Stimulated activated CD4-positive, alpha-beta T cell treated with anti-CD3 and anti-CD28 coated beads, Interleukin-12 subunit alpha, Interleukin-12 subunit beta, amount 100 ng/mL, for 48 hours (primary cell): ENCODE results near the gene GRAP.
A peak's percentile ranks its signal among the peaks of the same experiment; 100 is the strongest.

Experiments used
- DNase-seq, 3 donors: peaks; one replicate each; pipeline ENCODE4 v3.0.0-alpha.2; 2020; ENCODE audit warnings: low read depth in 2 of 3, low spot score in 1 of 3

The GRAP gene

GRCh38 chr17:19003543-19004420 is 43.0 kb downstream of the GRAP start:
- peak in 2 of 3 donors; percentile 15 to 44 for DNase-seq

GRCh38 chr17:19002805-19003542 is 43.8 kb downstream of the GRAP start:
- no peak for DNase-seq

DNA sequence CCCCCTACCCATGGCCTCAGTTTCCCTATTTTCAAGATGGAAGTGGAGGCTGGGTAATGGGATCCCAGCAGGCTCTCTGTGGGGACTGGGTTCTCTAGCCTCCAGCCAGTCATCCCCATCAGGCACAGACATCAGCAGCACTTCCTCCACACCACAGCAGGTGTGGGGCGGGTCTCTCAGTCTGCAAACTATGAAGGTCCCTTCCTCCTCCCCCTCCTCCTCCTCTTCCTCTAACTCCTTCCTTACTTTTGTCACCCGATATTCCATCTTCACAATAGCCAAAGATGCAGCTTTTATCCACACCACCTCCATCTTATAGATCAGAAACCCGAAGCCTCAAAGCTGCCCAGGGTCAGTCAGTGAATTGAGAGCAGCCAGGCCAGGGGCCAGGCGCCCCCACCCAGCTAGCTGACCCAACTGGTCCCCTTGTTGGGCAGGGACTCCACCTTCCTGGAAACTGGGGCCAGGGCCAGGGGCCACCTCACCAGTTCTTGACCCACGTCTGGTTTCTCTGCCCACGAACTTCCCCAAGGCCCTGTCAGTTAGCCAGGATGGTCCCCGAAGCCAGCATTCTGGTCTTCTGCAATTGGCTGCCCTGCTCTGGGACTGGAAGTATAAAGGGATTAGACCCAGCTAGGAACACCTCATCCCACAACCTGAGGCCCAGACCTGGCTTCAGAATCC is 44.7 kb downstream of the GRAP start:
- DNase-seq = no peak

- DNase-seq = no peak
These were observed 46.0 kb downstream of the GRAP start for GRCh38 chr17:19000531-19001325.

- no peak for DNase-seq
These were observed 46.8 kb downstream of the GRAP start for GRCh38 chr17:18999911-19000310.

DNA sequence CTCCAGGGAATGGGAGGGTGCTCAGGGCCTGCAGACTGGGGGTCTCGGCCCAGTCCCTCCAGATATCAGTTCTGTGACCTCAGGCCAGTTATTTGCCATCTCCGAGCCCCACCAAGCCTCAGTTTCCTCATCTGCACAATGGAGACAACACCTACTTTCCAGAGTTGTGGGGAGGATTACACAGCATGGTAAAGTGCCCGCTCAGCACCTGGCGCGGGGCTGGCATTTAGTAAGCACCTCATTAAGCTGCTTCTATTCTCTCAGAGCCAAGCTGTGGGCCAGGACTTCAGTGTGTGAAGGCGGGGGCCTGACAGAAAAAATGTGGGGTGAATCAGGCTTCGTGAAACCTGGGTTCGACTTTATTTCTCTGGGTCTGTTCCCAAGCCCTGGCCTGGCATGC is 47.4 kb downstream of the GRAP start:
- no peak for DNase-seq

- no peak for DNase-seq
These were observed 49.0 kb downstream of the GRAP start for GRCh38 chr17:18997650-18998196.

DNA sequence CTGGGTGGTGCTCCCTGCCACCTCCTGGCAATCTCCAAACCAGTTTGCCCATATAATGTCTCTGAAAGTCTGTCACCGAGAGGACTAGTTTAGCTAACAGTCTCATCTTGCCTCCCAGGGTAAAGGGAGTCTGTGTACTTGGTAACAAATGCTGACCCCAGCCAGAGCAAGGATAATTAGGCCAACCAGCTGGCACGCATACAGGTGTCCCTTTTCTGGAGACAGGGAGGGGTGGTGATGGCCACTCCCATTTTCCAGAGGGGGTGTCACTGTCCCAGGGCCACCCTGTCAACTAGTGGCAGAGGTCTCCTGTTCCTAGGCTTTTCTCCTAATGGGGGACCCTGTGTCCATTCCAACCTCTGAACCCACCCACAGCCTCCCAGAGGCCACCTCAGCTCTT is 50.3 kb downstream of the GRAP start:
- DNase-seq = no peak

- no peak for DNase-seq
These were observed 51.5 kb downstream of the GRAP start for GRCh38 chr17:18995220-18995619.

DNA sequence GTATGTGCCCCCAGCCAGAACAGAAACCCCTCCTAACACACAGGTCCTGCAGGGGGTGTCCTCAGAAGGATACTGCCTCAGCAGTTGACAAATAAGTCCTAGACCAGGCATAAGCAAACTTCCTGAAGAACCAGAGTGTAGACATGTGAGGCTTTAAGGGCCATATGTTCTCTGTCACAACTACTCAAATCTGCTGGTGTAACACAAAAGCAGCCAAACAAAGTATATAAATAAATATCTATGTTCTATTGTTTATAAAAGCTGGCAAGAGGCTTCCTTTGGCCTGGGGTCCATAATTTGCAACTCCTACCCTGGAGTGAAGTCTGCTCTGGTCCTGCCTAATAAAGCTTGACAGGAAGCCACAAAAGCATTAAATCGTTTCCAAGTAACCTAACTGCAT is 52.1 kb downstream of the GRAP start:
- DNase-seq = no peak

GRCh38 chr17:18993905-18994526 is 52.7 kb downstream of the GRAP start:
- DNase-seq = no peak

GRCh38 chr17:18992454-18993130 is 54.2 kb downstream of the GRAP start:
- DNase-seq = no peak

GRCh38 chr17:18991531-18992315 is 55.0 kb downstream of the GRAP start:
- DNase-seq = no peak

DNA sequence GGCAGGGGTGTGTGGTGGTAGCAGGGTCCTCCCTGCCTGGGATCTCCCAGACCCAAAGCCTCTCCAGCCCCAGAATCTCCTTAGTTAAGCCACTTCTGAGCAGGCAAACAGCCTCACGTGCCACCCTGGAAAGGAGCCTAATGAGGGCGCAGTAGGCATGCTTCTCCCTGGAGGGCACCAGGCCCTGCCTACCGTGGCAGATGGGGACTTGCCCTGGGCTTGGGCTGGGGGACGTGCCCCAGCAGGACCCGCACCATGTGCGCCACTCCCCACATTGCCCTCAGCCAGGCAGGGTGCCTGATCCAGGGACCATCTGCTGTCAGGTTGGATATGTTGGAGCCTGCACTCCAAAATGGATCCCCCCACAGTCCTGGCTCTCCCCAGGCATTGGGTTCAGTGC is 56.4 kb downstream of the GRAP start:
- no peak for DNase-seq

DNA sequence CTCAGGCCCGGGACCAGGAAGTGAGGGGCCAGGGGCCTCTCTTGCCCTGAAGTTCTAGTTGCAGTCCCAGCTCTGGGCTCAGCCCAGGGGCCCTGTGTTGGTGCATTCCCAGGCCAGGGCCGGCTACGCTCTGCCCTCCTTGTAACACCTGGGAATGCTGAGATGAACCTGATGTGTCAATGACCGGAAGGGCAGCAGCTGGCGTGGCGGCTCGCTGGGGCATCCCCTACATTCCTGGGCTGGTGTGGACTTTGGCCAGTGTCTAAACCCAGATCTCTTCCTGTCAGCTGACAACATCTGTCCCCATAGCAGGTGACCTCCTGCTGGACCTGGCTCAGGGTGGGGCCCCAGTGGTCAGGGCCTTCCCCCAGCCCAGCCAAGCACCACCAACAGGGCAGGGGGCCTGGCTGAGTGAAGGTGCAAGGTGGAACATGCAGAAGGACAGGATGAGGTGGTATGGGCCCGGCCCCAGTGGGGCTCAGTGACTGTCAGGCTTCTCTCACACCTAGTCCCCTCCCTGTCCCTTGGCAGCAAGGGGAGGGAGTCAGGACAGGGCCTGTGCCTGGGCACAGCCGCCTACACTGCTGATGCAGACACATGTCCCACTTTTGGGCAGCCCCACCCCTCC is 58.1 kb downstream of the GRAP start:
- no peak for DNase-seq

DNA sequence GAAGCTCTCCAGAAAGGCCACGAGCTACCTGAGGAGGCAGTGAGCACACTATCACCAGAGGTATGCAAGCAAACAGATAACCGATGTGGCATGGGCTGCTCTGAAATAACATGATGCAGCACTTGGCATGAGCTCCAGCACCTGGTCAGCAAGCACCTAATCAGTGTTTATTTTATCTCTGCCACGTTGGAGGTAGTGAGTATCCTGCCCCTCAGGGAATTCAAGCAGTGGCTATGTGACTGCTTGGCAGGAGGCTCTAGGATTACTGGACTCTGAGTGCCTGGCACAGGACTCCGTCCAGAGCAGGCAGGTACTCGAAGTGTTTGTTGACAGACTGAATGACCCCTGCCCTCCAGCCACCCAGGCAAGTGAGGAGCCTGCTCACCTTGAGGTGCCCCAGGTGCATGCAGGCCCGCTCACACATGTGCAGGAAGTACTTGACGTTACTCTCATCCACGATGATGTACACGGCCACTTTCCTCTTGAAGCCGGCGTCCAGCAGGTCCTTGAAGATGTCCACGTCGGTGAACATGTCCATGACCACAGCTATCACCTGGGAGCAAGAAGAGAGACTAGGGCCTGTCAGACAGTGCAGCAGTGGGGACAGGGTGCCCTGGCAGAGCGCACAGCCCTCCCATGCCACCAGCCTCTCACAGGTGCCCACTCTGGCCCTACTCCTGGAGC is 58.8 kb downstream of the GRAP start:
- no peak for DNase-seq

DNA sequence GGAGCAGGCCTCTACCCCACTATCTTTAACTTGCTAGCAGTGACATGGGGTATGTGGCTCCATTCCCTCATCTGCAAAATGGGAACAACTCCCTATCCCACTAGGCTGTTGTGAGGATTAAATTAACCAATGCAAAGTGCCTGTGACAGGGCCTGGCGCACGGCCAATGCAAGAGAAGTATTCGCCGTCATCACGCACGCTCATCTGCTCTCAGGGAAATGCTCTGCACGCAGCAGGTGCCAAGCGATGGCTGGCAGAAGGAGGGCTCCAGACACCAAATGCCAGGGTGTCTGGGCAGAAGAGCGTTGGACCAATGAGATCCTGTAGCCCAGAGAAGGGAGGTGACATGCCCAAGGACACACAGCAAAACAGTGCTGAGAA is 59.5 kb downstream of the GRAP start:
- no peak for DNase-seq
